ENCODE measurements around the gene KRT85.

DNA sequence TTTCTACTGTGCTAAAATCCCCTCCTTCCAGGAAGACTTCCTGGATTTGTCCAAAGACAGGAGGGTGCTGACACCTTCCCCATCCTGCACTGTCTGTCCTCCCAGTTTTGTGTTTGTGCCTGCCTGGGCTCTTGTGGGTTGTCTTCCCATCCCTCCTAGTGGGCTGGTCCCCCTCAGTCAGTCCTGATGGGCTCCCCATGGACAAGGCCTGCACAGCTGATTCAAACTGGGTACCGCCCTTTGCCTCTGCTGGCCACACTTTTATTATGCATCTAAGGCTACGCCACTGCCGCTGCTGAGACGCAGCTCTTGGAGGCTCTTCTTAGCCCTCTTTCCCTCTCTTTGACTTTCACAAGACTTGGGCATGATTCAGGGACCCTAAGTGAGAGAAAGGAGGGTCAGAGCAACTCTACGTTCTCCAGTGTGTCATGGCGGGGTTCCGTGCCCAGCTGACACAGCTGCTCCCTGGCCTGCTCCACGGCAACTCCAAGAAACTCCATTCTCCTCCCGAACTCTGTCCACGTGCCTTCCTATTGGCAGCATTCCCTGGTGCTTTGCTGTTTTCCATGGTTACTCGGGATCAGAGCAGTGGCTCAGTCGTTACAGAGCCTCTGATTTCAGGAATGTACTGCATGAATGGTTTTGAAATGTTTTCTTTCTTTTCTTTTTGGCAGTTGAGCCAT is 3.8 kb upstream of the KRT85 start:
- TF ChIP-seq, protein P1, sequence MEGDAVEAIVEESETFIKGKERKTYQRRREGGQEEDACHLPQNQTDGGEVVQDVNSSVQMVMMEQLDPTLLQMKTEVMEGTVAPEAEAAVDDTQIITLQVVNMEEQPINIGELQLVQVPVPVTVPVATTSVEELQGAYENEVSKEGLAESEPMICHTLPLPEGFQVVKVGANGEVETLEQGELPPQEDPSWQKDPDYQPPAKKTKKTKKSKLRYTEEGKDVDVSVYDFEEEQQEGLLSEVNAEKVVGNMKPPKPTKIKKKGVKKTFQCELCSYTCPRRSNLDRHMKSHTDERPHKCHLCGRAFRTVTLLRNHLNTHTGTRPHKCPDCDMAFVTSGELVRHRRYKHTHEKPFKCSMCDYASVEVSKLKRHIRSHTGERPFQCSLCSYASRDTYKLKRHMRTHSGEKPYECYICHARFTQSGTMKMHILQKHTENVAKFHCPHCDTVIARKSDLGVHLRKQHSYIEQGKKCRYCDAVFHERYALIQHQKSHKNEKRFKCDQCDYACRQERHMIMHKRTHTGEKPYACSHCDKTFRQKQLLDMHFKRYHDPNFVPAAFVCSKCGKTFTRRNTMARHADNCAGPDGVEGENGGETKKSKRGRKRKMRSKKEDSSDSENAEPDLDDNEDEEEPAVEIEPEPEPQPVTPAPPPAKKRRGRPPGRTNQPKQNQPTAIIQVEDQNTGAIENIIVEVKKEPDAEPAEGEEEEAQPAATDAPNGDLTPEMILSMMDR (IDR thresholded peaks at IDR 0.05), result no peak
- TF ChIP-seq POLR2AphosphoS5 (IDR thresholded peaks at IDR 0.05) (no peak), EP300 (IDR thresholded peaks at IDR 0.05) (no peak)

All from esophagus muscularis mucosa (tissue), 4 donors.